HEK293 (cell line): Measurements from ENCODE around the gene BICD1.

Experiments
- GLIS1 ChIP-seq: fragments of 450-650 bp; formaldehyde crosslinking; IDR thresholded peaks from 2 replicates; pipeline ENCODE4 v1.5.1; 2016; ENCODE audit warnings: missing biosample characterization, missing genetic modification characterization
- HOXA7 ChIP-seq: sonication (generic); formaldehyde crosslinking; IDR thresholded peaks from 2 replicates; pipeline ENCODE4 v1.8.1; 2022; ENCODE audit warnings: missing genetic modification reagents, borderline replicate concordance
- KLF7 ChIP-seq: fragments of 450-650 bp; formaldehyde crosslinking; IDR thresholded peaks from 2 replicates; pipeline ENCODE4 v1.5.1; 2016; ENCODE audit warnings: missing biosample characterization, missing genetic modification characterization, borderline replicate concordance
- KLF8 ChIP-seq: fragments of 450-650 bp; formaldehyde crosslinking; IDR thresholded peaks from 2 replicates; pipeline ENCODE4 v1.5.1; 2016; ENCODE audit warnings: missing biosample characterization, missing genetic modification characterization
- MEIS1 ChIP-seq: sonication (generic); formaldehyde crosslinking; IDR thresholded peaks from 2 replicates; pipeline ENCODE4 v1.8.1; 2022; ENCODE audit warnings: missing genetic modification reagents, mild to moderate bottlenecking, borderline replicate concordance
- RBAK ChIP-seq: fragments of 450-650 bp; formaldehyde crosslinking; IDR thresholded peaks from 2 replicates; pipeline ENCODE4 v1.5.1; 2016; ENCODE audit warnings: missing biosample characterization, missing genetic modification characterization
- REPIN1 ChIP-seq: fragments of 450-650 bp; formaldehyde crosslinking; IDR thresholded peaks from 2 replicates; pipeline ENCODE4 v1.5.1; 2017; ENCODE audit warnings: missing biosample characterization, missing genetic modification characterization, low read depth
- YY2 ChIP-seq: fragments of 450-650 bp; formaldehyde crosslinking; IDR thresholded peaks from 2 replicates; pipeline ENCODE4 v1.5.1; 2016; ENCODE audit warnings: missing biosample characterization, missing genetic modification characterization
- ZNF133 ChIP-seq: fragments of 450-650 bp; formaldehyde crosslinking; IDR thresholded peaks from 2 replicates; pipeline ENCODE4 v1.5.1; 2016; ENCODE audit warnings: missing biosample characterization, missing genetic modification characterization
- ZNF146 ChIP-seq: fragments of 450-650 bp; formaldehyde crosslinking; IDR thresholded peaks from 2 replicates; pipeline ENCODE4 v1.5.1; 2016; ENCODE audit warnings: missing biosample characterization, missing genetic modification characterization
- ZNF155 ChIP-seq: fragments of 450-650 bp; formaldehyde crosslinking; IDR thresholded peaks from 2 replicates; pipeline ENCODE4 v1.5.1; 2016; ENCODE audit warnings: missing biosample characterization, missing genetic modification characterization
- ZNF23 ChIP-seq: fragments of 450-650 bp; formaldehyde crosslinking; IDR thresholded peaks from 2 replicates; pipeline ENCODE4 v1.5.1; 2016; ENCODE audit warnings: missing biosample characterization, missing genetic modification characterization, borderline replicate concordance
- ZNF266 ChIP-seq: fragments of 450-650 bp; formaldehyde crosslinking; IDR thresholded peaks from 2 replicates; pipeline ENCODE4 v1.5.1; 2016; ENCODE audit warnings: missing biosample characterization, missing genetic modification characterization, low read depth
- ZNF433 ChIP-seq: fragments of 450-650 bp; formaldehyde crosslinking; IDR thresholded peaks from 2 replicates; pipeline ENCODE4 v1.5.1; 2016; ENCODE audit warnings: missing biosample characterization, missing genetic modification characterization, low read depth
- ZNF560 ChIP-seq: fragments of 450-650 bp; formaldehyde crosslinking; IDR thresholded peaks from 2 replicates; pipeline ENCODE4 v1.5.1; 2017; ENCODE audit warnings: missing biosample characterization, missing genetic modification characterization, borderline replicate concordance
- ZNF629 ChIP-seq: fragments of 450-650 bp; formaldehyde crosslinking; IDR thresholded peaks from 2 replicates; pipeline ENCODE4 v1.5.1; 2017; ENCODE audit warnings: missing biosample characterization, missing genetic modification characterization
- ZNF670 ChIP-seq: fragments of 450-650 bp; formaldehyde crosslinking; IDR thresholded peaks from 2 replicates; pipeline ENCODE4 v1.5.1; 2016; ENCODE audit warnings: missing biosample characterization, missing genetic modification characterization, low read depth
- TF ChIP-seq, protein P1 (sequence below): fragments of 450-650 bp; formaldehyde crosslinking; IDR thresholded peaks from 2 replicates; pipeline ENCODE4 v1.5.1; 2016; ENCODE audit warnings: missing biosample characterization, missing genetic modification characterization
- TF ChIP-seq, protein P2 (sequence below): fragments of 450-650 bp; formaldehyde crosslinking; IDR thresholded peaks from 2 replicates; pipeline ENCODE4 v1.5.1; 2016; ENCODE audit warnings: missing biosample characterization, missing genetic modification characterization
- TF ChIP-seq, protein P3 (sequence below): fragments of 450-650 bp; formaldehyde crosslinking; IDR thresholded peaks from 2 replicates; pipeline ENCODE4 v1.5.1; 2016; ENCODE audit warnings: missing biosample characterization, missing genetic modification characterization
- TF ChIP-seq, protein P4 (sequence below): fragments of 450-650 bp; IDR thresholded peaks from 2 replicates; pipeline ENCODE4 v1.5.1; 2018; ENCODE audit warnings: missing biosample characterization, mild to moderate bottlenecking, missing genetic modification characterization
- TF ChIP-seq, protein P5 (sequence below): fragments of 450-650 bp; formaldehyde crosslinking; IDR thresholded peaks from 2 replicates; pipeline ENCODE4 v1.5.1; 2016; ENCODE audit warnings: missing biosample characterization, missing genetic modification characterization

Gene BICD1

DNA sequence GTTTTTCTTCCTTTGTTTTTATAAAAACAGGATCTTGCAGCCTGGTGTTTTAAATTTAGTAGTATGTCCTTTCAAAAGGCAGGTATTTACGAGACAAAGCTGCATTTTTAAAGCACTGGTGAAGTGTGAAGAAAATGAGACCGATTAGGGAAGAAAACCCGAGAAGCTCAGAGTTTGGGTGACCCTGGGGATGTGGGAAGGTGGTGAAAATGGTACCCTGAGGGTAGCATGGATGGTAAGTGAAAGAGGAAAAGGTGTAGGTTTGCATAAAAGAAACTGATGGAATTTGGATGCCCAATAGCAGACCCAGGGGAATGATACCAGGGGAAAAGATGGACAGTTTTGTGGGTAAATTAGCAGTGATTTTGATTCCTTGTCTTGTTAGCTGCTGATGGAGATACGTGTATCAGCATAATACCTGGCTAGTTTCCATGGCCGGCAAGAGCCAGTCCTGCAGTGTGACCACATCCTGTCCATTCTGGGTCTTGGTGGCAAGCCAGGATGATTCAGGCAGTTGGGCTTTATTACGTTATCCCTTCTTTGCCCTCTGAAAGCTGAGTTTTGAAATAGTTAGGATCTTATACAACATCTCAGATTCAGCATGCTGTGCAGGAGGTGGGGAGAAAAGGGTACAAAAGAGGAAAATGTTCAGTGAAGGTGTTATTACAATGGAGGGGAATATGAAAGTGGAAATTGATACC, 8.9 kb downstream of the BICD1 start (continued):
- TF ChIP-seq REPIN1 (tag by site-specific recombination) (no peak), ZNF266 (no peak), KLF7 (no peak), YY2 (tag by site-specific recombination) (no peak), RBAK (no peak), GLIS1 (tag by site-specific recombination) (peak; percentile 24; the same call in 1 of the 2 replicates), KLF8 (tag by site-specific recombination) (no peak), HOXA7 (CRISPR knock-in tag) (no peak), ZNF670 (tag by site-specific recombination) (no peak), ZNF560 (tag by site-specific recombination) (no peak), ZNF433 (tag by site-specific recombination) (no peak), MEIS1 (CRISPR knock-in tag) (no peak), ZNF629 (peak; percentile 95), ZNF23 (tag by site-specific recombination) (no peak), ZNF146 (tag by site-specific recombination) (no peak), ZNF155 (no peak), ZNF133 (tag by site-specific recombination) (no peak)
- TF ChIP-seq, protein P1, sequence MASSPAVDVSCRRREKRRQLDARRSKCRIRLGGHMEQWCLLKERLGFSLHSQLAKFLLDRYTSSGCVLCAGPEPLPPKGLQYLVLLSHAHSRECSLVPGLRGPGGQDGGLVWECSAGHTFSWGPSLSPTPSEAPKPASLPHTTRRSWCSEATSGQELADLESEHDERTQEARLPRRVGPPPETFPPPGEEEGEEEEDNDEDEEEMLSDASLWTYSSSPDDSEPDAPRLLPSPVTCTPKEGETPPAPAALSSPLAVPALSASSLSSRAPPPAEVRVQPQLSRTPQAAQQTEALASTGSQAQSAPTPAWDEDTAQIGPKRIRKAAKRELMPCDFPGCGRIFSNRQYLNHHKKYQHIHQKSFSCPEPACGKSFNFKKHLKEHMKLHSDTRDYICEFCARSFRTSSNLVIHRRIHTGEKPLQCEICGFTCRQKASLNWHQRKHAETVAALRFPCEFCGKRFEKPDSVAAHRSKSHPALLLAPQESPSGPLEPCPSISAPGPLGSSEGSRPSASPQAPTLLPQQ: peak; percentile 39; the same call in 1 of the 2 replicates
- TF ChIP-seq, protein P2, sequence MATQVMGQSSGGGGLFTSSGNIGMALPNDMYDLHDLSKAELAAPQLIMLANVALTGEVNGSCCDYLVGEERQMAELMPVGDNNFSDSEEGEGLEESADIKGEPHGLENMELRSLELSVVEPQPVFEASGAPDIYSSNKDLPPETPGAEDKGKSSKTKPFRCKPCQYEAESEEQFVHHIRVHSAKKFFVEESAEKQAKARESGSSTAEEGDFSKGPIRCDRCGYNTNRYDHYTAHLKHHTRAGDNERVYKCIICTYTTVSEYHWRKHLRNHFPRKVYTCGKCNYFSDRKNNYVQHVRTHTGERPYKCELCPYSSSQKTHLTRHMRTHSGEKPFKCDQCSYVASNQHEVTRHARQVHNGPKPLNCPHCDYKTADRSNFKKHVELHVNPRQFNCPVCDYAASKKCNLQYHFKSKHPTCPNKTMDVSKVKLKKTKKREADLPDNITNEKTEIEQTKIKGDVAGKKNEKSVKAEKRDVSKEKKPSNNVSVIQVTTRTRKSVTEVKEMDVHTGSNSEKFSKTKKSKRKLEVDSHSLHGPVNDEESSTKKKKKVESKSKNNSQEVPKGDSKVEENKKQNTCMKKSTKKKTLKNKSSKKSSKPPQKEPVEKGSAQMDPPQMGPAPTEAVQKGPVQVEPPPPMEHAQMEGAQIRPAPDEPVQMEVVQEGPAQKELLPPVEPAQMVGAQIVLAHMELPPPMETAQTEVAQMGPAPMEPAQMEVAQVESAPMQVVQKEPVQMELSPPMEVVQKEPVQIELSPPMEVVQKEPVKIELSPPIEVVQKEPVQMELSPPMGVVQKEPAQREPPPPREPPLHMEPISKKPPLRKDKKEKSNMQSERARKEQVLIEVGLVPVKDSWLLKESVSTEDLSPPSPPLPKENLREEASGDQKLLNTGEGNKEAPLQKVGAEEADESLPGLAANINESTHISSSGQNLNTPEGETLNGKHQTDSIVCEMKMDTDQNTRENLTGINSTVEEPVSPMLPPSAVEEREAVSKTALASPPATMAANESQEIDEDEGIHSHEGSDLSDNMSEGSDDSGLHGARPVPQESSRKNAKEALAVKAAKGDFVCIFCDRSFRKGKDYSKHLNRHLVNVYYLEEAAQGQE (tag by site-specific recombination): no peak
- TF ChIP-seq, protein P3, sequence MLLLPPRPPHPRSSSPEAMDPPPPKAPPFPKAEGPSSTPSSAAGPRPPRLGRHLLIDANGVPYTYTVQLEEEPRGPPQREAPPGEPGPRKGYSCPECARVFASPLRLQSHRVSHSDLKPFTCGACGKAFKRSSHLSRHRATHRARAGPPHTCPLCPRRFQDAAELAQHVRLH (tag by site-specific recombination): peak; percentile 31; the same call in 1 of the 2 replicates
- TF ChIP-seq, protein P4, sequence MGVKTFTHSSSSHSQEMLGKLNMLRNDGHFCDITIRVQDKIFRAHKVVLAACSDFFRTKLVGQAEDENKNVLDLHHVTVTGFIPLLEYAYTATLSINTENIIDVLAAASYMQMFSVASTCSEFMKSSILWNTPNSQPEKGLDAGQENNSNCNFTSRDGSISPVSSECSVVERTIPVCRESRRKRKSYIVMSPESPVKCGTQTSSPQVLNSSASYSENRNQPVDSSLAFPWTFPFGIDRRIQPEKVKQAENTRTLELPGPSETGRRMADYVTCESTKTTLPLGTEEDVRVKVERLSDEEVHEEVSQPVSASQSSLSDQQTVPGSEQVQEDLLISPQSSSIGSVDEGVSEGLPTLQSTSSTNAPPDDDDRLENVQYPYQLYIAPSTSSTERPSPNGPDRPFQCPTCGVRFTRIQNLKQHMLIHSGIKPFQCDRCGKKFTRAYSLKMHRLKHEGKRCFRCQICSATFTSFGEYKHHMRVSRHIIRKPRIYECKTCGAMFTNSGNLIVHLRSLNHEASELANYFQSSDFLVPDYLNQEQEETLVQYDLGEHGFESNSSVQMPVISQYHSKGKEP (tag by site-specific recombination): no peak
- TF ChIP-seq, protein P5, sequence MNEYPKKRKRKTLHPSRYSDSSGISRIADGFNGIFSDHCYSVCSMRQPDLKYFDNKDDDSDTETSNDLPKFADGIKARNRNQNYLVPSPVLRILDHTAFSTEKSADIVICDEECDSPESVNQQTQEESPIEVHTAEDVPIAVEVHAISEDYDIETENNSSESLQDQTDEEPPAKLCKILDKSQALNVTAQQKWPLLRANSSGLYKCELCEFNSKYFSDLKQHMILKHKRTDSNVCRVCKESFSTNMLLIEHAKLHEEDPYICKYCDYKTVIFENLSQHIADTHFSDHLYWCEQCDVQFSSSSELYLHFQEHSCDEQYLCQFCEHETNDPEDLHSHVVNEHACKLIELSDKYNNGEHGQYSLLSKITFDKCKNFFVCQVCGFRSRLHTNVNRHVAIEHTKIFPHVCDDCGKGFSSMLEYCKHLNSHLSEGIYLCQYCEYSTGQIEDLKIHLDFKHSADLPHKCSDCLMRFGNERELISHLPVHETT: no peak
